Measurements from ENCODE around the gene HLA-DQA1.

Gene HLA-DQA1

DNA sequence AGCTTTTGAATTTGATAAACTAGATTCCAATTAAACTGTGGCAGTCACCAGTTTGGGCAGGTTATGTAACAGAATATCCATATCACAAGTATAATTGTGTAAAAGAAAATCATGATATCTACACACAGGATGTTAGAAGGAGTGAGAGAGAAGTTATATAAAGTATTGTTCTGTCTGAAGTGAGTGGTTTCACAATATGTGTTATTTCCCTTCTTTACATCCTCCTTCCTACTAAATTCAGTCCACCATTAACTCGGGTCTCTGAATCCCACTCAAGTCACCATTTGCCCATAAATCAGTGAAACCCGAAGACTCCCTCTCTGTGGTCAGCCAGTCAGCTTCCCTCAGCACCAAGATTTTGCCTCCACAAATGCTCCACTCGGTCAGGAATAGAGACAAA lies 28.5 kb downstream of the HLA-DQA1 start:
- Histone ChIP-seq H3K27me3 (ENCODE audit: insufficient read depth, poor library complexity, severe bottlenecking) (no peaks in the 10 kb centered on the region), H3K4me3 (ENCODE audit: severe bottlenecking) (no peak overlapping the region), H3K4me1 (ENCODE audit: insufficient read depth, poor library complexity, severe bottlenecking) (no peaks in the 10 kb centered on the region), H3K27ac (ENCODE audit: poor library complexity, severe bottlenecking) (no peak overlapping the region), H3K9me3 (ENCODE audit: severe bottlenecking) (no peaks in the 10 kb centered on the region), H3K36me3 (ENCODE audit: low read depth) (no peaks in the 10 kb centered on the region)
- no peak for ATAC-seq (ENCODE audit: low read depth)
- TF ChIP-seq, protein P1, sequence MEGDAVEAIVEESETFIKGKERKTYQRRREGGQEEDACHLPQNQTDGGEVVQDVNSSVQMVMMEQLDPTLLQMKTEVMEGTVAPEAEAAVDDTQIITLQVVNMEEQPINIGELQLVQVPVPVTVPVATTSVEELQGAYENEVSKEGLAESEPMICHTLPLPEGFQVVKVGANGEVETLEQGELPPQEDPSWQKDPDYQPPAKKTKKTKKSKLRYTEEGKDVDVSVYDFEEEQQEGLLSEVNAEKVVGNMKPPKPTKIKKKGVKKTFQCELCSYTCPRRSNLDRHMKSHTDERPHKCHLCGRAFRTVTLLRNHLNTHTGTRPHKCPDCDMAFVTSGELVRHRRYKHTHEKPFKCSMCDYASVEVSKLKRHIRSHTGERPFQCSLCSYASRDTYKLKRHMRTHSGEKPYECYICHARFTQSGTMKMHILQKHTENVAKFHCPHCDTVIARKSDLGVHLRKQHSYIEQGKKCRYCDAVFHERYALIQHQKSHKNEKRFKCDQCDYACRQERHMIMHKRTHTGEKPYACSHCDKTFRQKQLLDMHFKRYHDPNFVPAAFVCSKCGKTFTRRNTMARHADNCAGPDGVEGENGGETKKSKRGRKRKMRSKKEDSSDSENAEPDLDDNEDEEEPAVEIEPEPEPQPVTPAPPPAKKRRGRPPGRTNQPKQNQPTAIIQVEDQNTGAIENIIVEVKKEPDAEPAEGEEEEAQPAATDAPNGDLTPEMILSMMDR (IDR thresholded peaks at IDR 0.05; ENCODE audit: poor library complexity, severe bottlenecking): no peak
- DNase-seq (ENCODE audit: low spot score): no peak

DNA sequence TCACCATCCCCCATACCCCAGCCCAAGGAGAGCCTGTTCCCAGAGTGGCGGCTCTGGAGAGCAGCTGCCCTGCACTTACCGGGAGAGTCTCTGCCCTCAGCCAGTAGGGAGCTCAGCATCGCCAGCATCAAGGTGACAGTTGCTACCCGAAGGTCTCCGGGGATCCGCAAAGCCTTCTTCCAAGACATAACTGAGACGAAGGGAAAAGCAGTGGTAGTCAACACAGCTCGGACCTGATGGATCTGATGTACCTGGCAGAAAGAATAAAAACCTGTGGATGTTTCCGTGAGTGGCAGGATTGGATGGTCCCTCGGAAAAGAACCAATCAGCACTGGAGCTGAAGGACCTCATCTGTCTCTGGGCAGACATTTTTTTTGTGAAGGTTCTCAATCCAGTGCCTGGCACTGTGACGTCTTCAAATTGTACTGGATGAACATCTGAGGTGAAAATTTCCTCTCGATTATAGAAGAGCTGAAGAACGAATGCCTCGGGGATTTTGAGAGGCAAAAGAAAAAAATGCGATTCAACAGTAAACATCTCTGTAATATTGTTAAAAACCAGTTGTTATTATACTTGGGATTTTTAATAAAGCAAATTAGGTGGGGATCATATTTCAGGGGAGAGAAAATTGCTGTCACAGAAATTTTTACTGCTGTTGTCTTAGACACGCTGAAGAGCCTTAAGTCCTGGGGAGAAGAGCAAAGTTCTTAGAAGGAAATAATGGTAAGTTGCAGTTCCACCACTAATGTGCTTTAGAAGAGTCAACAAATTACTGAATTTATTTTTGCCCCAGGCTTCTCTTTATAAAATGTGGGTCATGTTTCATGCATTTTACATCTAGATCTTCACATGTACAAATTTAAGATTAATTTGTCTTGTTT lies 29.5 kb downstream of the HLA-DQA1 start, which contains the start of gene HLA-DQB1:
Gene HLA-DQB1 (minus strand): TSS at position 238 of the 881 bp plus-strand sequence. CDS start 50 bp downstream, at position 188.
- no peaks in the 10 kb centered on the region for H3K4me1 ChIP-seq (ENCODE audit: insufficient read depth, poor library complexity, severe bottlenecking)
- H3K27ac ChIP-seq (ENCODE audit: poor library complexity, severe bottlenecking): no peak within 1 kb of the TSS
- no peaks in the 10 kb centered on the region for H3K36me3 ChIP-seq (ENCODE audit: low read depth)
- DNase-seq (ENCODE audit: low spot score) (no peak), ATAC-seq (ENCODE audit: low read depth) (peak; percentile 75)
- no peak within 1 kb of the TSS for H3K4me3 ChIP-seq (ENCODE audit: severe bottlenecking)
- no peaks in the 10 kb centered on the region for H3K27me3 ChIP-seq (ENCODE audit: insufficient read depth, poor library complexity, severe bottlenecking)
- TF ChIP-seq, protein P1 (IDR thresholded peaks at IDR 0.05; ENCODE audit: poor library complexity, severe bottlenecking): no peak
- H3K9me3 ChIP-seq (ENCODE audit: severe bottlenecking): no peaks in the 10 kb centered on the region

DNA sequence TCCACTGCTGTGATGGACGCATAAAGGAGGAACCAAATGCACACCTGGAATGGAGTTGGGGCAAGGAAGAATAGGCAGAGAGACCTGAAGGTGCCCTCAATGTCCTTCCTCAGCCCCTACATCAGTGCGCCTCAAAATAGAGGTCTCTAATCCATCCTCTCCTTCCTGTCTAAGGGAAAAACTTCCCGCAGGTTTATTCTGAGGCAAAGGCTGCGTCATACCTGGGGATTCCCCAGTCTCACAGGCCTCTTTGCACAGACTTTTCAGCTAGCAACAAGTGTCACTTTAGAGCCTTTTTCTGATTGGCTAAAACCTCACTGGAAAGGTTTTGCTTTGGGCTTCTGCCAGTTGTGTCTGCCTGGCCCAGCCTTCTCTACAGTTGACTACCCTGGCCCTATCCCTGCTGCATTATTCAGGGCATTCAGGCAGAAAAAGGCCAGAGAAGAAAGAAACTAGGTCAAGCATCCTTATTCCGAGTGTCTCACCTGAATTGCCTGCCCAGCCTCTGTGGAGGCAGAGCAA lies 31.1 kb downstream of the HLA-DQA1 start:
- no peaks in the 10 kb centered on the region for H3K36me3 ChIP-seq (ENCODE audit: low read depth)
- no peak overlapping the region for H3K27ac ChIP-seq (ENCODE audit: poor library complexity, severe bottlenecking)
- ATAC-seq (ENCODE audit: low read depth): peak; percentile 82
- no peak for DNase-seq (ENCODE audit: low spot score)
- no peaks in the 10 kb centered on the region for H3K9me3 ChIP-seq (ENCODE audit: severe bottlenecking)
- no peak overlapping the region for H3K4me3 ChIP-seq (ENCODE audit: severe bottlenecking)
- TF ChIP-seq, protein P1 (IDR thresholded peaks at IDR 0.05; ENCODE audit: poor library complexity, severe bottlenecking): no peak
- H3K4me1 ChIP-seq (ENCODE audit: insufficient read depth, poor library complexity, severe bottlenecking): no peaks in the 10 kb centered on the region
- no peaks in the 10 kb centered on the region for H3K27me3 ChIP-seq (ENCODE audit: insufficient read depth, poor library complexity, severe bottlenecking)

DNA sequence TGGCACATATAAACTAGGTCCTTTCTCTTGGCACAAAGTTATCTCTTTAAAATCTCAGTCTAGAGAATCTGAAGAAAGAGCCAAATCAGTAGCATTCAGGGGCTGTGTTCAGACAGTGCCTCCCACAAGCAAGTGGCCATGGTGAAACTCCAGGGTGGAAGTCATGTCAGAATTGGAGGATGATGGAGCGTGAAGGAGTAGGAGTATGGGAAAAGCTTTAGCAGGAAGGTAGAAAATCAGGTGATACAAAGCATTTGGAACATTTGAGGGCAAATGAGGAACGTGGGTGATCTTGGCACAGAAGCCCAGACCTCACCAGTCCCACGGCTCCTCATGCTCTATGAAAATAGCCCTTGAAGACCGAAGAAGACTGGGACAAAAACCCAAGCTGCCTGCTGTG lies 32.0 kb downstream of the HLA-DQA1 start:
- H3K9me3 ChIP-seq (ENCODE audit: severe bottlenecking): no peaks in the 10 kb centered on the region
- ATAC-seq (ENCODE audit: low read depth): no peak

More for the DNA sequence above, 32.0 kb downstream of the HLA-DQA1 start:
- H3K36me3 ChIP-seq (ENCODE audit: low read depth): no peaks in the 10 kb centered on the region
- H3K4me1 ChIP-seq (ENCODE audit: insufficient read depth, poor library complexity, severe bottlenecking): no peaks in the 10 kb centered on the region
- TF ChIP-seq, protein P1 (IDR thresholded peaks at IDR 0.05; ENCODE audit: poor library complexity, severe bottlenecking): no peak
- no peak overlapping the region for H3K27ac ChIP-seq (ENCODE audit: poor library complexity, severe bottlenecking)
- no peaks in the 10 kb centered on the region for H3K27me3 ChIP-seq (ENCODE audit: insufficient read depth, poor library complexity, severe bottlenecking)
- DNase-seq (ENCODE audit: low spot score): no peak
- no peak overlapping the region for H3K4me3 ChIP-seq (ENCODE audit: severe bottlenecking)
